Neural progenitor cell (in vitro differentiated cells): Measurements from ENCODE around the gene OR2T10.
"Not testable (repeated sequence)": the region's sequence is repeated elsewhere in the genome, so short reads cannot be mapped to it uniquely, and the experiment has no call there.

Source experiments
- CTCF ChIP-seq: fragments of 200-600 bp; sonication (generic); IDR thresholded peaks from 2 replicates; pipeline ENCODE4 v1.5.1; 2017; ENCODE audit warnings: antibody characterized with exemption, mild to moderate bottlenecking
- EZH2 ChIP-seq: fragments of 200-600 bp; sonication (generic); IDR thresholded peaks from 2 replicates; pipeline ENCODE4 v1.6.1; 2017; ENCODE audit warnings: antibody characterized with exemption, mild to moderate bottlenecking, moderate library complexity

- not testable (repeated sequence) for TF ChIP-seq CTCF, EZH2
These were observed 26.7 kb downstream of the OR2T10 start for GRCh38 chr1:248570811-248571210.
